CD14-positive monocyte (primary cell): ENCODE measurements around the gene ANKRD12. TPM values are rescaled to one million over a fixed set of nuclear protein-coding genes. Genes with fewer than 3 reads are reported as not detected.
A peak's percentile ranks its signal among the peaks of the same experiment; 100 is the strongest.

ENCODE experiments used
- DNase-seq, 3 donors: peaks; one replicate each; pipeline ENCODE4 v3.0.0-alpha.2; 2011 to 2022
- H2AFZ ChIP-seq: 2 replicates; pipeline ENCODE4 v1.6.0; 2012; ENCODE audit warnings: mild to moderate bottlenecking, low read depth, low read length, inconsistent platforms; ENCODE audit not compliant: insufficient read depth, poor library complexity, severe bottlenecking
- H3K27ac ChIP-seq, 2 donors: 1 replicate in 1 of 2; 2 replicates in 1 of 2; pipeline ENCODE4 v1.5.1; 2012 to 2013; ENCODE audit warnings: low read length in 2 of 2, control low read depth in 1 of 2, inconsistent platforms in 1 of 2, low read depth in 1 of 2, mild to moderate bottlenecking in 1 of 2
- H3K27me3 ChIP-seq, 2 donors: one replicate each; pipeline versions ENCODE4 v1.6.0 to v1.6.1; 2011 to 2013; ENCODE audit warnings: low read length in 2 of 2; ENCODE audit not compliant: control insufficient read depth in 2 of 2, insufficient read depth in 2 of 2
- H3K36me3 ChIP-seq, 2 donors: replicated peaks in 1 of 2; 1 replicate in 1 of 2; 2 replicates in 1 of 2; pipeline versions ENCODE4 v1.5.1 to v1.6.1; 2012 to 2013; ENCODE audit warnings: low read length in 2 of 2, control low read depth in 1 of 2, inconsistent platforms in 1 of 2, mild to moderate bottlenecking in 1 of 2; ENCODE audit not compliant: insufficient read depth in 2 of 2, control insufficient read depth in 1 of 2
- H3K4me1 ChIP-seq, 2 donors: 1 replicate in 1 of 2; 2 replicates in 1 of 2; pipeline versions ENCODE4 v1.5.1 to v1.6.1; 2012 to 2013; ENCODE audit warnings: low read length in 2 of 2, control low read depth in 1 of 2, inconsistent platforms in 1 of 2, mild to moderate bottlenecking in 1 of 2, moderate library complexity in 1 of 2; ENCODE audit not compliant: insufficient read depth in 2 of 2, control insufficient read depth in 1 of 2
- H3K4me2 ChIP-seq: replicated peaks from 2 replicates; pipeline ENCODE3; 2012; ENCODE audit warnings: low read length, moderate library complexity, mild to moderate bottlenecking; ENCODE audit not compliant: poor library complexity, severe bottlenecking; ENCODE audit errors: extremely low read depth
- H3K4me3 ChIP-seq, 3 experiments: fragments of 200-600 bp in 1 of 3; sonication (generic) in 1 of 3; replicated peaks in 1 of 3; 1 replicate in 2 of 3; 2 replicates in 1 of 3; pipeline ENCODE4 v1.5.1; 2011 to 2013; ENCODE audit warnings: low read length in 3 of 3, mild to moderate bottlenecking in 3 of 3, control low read depth in 2 of 3, low read depth in 2 of 3, inconsistent platforms in 1 of 3, moderate library complexity in 1 of 3
- H3K79me2 ChIP-seq: 2 replicates; pipeline ENCODE4 v1.6.0; 2012; ENCODE audit warnings: mild to moderate bottlenecking, control low read depth, inconsistent platforms, low read length, moderate library complexity; ENCODE audit not compliant: insufficient read depth
- H3K9ac ChIP-seq: 2 replicates; pipeline ENCODE4 v1.6.0; 2017; ENCODE audit warnings: low read length, mild to moderate bottlenecking; ENCODE audit not compliant: insufficient read depth, poor library complexity, severe bottlenecking
- H3K9me3 ChIP-seq, 2 donors: replicated peaks in 1 of 2; 1 replicate in 1 of 2; 2 replicates in 1 of 2; pipeline versions ENCODE4 v1.5.1 to v1.6.1; 2012 to 2013; ENCODE audit warnings: low read length in 2 of 2, control low read depth in 1 of 2; ENCODE audit not compliant: control insufficient read depth in 1 of 2, insufficient read depth in 1 of 2
- H4K20me1 ChIP-seq: 2 replicates; pipeline ENCODE4 v1.6.0; 2012; ENCODE audit warnings: mild to moderate bottlenecking, low read length, control low read depth, moderate library complexity; ENCODE audit not compliant: insufficient read depth
- H3K27ac Mint-ChIP-seq, 7 donors: one replicate each; pipeline ENCODE4 v1.8.0; 2020; ENCODE audit warnings: mild to moderate bottlenecking in 7 of 7, mixed read lengths in 7 of 7, moderate library complexity in 6 of 7, inconsistent platforms in 2 of 7
- H3K27me3 Mint-ChIP-seq, 3 donors: one replicate each; pipeline ENCODE4 v1.8.0; 2021 to 2022; ENCODE audit warnings: low read depth in 3 of 3, mild to moderate bottlenecking in 3 of 3, mixed read lengths in 3 of 3, moderate library complexity in 3 of 3, inconsistent platforms in 1 of 3
- H3K36me3 Mint-ChIP-seq, 2 donors: one replicate each; pipeline ENCODE4 v1.8.0; 2020; ENCODE audit warnings: mixed read lengths in 2 of 2, inconsistent platforms in 1 of 2, mild to moderate bottlenecking in 1 of 2
- H3K4me1 Mint-ChIP-seq: one replicate; pipeline ENCODE4 v1.8.0; 2020; ENCODE audit warnings: mild to moderate bottlenecking, mixed read lengths
- H3K4me3 Mint-ChIP-seq, 2 donors: one replicate each; pipeline ENCODE4 v1.8.0; 2020; ENCODE audit warnings: mild to moderate bottlenecking in 2 of 2, mixed read lengths in 2 of 2, moderate library complexity in 1 of 2
- H3K9me3 Mint-ChIP-seq, 7 donors: one replicate each; pipeline ENCODE4 v1.8.0; 2020 to 2022; ENCODE audit warnings: mixed read lengths in 7 of 7, mild to moderate bottlenecking in 6 of 7, moderate library complexity in 6 of 7, inconsistent platforms in 2 of 7
- CTCF ChIP-seq: fragments of 200-600 bp; IDR thresholded peaks from one replicate; pipeline ENCODE4 v1.8.0; 2022; ENCODE audit warnings: antibody characterized with exemption, mild to moderate bottlenecking
- WGBS: methylation state at CpG from one replicate; pipeline ENCODE4 v1.1.5; 2013; ENCODE audit warnings: missing lambda C conversion rate; ENCODE audit not compliant: insufficient coverage; 5-methylcytosine and 5-hydroxymethylcytosine counted together
- intact Hi-C, 2 donors: fragments of 100-400 bp; cut with micrococcal nuclease; formaldehyde crosslinking; loops; one replicate each; pipeline versions ENCODE4 v1.15.0 to v1.15.1; 2023
- polyA plus RNA-seq, 3 donors: library from polyadenylated mRNA; depleted of rRNA in 1 of 3; unstranded in 2 of 3; stranded (reverse) in 1 of 3; fragments of 300-500 nt in 2 of 3; fragments of >200 nt in 1 of 3; fragmentation: Illumina TruSeq in 2 of 3; gene quantifications; 1 replicate in 2 of 3; 2 replicates in 1 of 3; pipeline ENCODE4 v1.2.3, GENCODE V29; 2012 to 2021

ANKRD12 gene
- polyA plus RNA-seq, 3 donors, result 9.3 to 15.5 (median 15.4) TPM

- no peak for TF ChIP-seq CTCF
- Histone ChIP-seq H3K9ac (no peak overlapping the region), H3K27ac (no peak overlapping the region), H3K4me3 (no peak overlapping the region), H3K4me2 (no peak overlapping the region), H3K79me2 (peaks cover 90% of the 10 kb centered on the region), H3K4me1 (peaks cover 22 to 39% of the 10 kb centered on the region in 2 donors), H3K27me3 (no peaks in the 10 kb centered on the region), H2AFZ (no peak overlapping the region), H3K36me3 (peaks cover 45 to 53% of the 10 kb centered on the region in 2 donors), H4K20me1 (peaks cover 42% of the 10 kb centered on the region), H3K9me3 (no peaks in the 10 kb centered on the region)
- peaks cover 42 to 54% of the 10 kb centered on the region in 2 donors for H3K36me3 Mint-ChIP-seq
- no peak overlapping the region for H3K4me3 Mint-ChIP-seq
- intact Hi-C loops, result loop anchor here in 1 of 2 donors (2.0 kb wide), 1 partner anchor 16 kb away; the partner anchor contains the start of gene ANKRD12
- peak overlapping the region in 2 of 7 donors; percentile 30 to 63 for H3K27ac Mint-ChIP-seq
- WGBS, result no CpG with 5 or more reads among the region's 1 CpG
- no peaks in the 10 kb centered on the region for H3K27me3 Mint-ChIP-seq
- no peak for DNase-seq
- H3K4me1 Mint-ChIP-seq, result peaks cover 34% of the 10 kb centered on the region
- no peaks in the 10 kb centered on the region for H3K9me3 Mint-ChIP-seq
These were observed 15.8 kb upstream of the ANKRD12 start for GRCh38 chr18:9120796-9121195.

GRCh38 chr18:9123520-9123919 is 13.1 kb upstream of the ANKRD12 start:
- no CpG with 5 or more reads among the region's 2 CpGs for WGBS
- Histone ChIP-seq H3K79me2 (peaks cover 78% of the 10 kb centered on the region), H3K27ac (no peak overlapping the region), H2AFZ (no peak overlapping the region), H3K4me2 (no peak overlapping the region), H3K9me3 (no peaks in the 10 kb centered on the region), H3K36me3 (peaks cover 72 to 81% of the 10 kb centered on the region in 2 donors), H3K4me1 (peaks cover 3 to 12% of the 10 kb centered on the region in 2 donors), H3K4me3 (no peak overlapping the region), H4K20me1 (peaks cover 43% of the 10 kb centered on the region), H3K9ac (no peak overlapping the region), H3K27me3 (no peaks in the 10 kb centered on the region)
- H3K27ac Mint-ChIP-seq, result peak overlapping the region in 2 of 7 donors; percentile 32 to 80
- H3K36me3 Mint-ChIP-seq, result peaks cover 60 to 78% of the 10 kb centered on the region in 2 donors
- no peaks in the 10 kb centered on the region for H3K9me3 Mint-ChIP-seq
- H3K4me1 Mint-ChIP-seq, result peaks cover 10% of the 10 kb centered on the region
- H3K4me3 Mint-ChIP-seq, result no peak overlapping the region
- H3K27me3 Mint-ChIP-seq, result no peaks in the 10 kb centered on the region
- no peak for TF ChIP-seq CTCF
- DNase-seq, result no peak
- intact Hi-C loops, result no loop called here
